Measurements from ENCODE around the gene CHAT.
"Not testable (repeated sequence)": the region's sequence is repeated elsewhere in the genome, so short reads cannot be mapped to it uniquely, and the experiment has no call there.

CHAT gene

DNA sequence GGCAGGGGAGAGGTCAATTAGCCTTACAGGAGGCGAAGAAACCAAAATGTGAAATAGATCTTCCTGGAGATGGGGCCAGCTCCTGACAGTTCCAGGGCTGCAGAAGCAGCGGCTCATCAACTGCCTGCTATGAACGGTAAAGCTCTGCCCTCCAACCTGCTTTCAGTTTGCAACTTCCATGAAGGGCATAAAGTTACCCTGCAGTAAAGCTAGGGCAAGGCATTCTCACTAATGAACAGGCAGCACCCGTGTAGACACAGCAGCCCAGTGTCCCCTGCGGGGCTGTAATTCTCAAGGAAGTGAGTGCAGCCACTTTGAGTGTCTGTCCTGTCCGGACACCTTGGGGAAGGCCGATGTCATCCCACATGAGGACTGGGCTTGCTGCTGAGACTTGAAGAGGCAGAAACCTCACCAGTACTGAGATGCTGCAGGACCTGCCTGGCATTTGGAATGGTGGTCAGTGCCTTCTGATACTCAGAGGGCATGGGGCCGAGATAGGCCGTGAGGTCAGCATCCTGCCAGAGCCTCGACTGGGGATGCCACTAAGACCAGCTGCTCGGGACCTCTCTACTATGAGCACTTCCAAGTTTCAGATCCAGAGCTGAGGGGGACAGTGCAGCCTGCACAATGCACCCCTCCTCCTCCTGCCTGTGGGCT lies 39.6 kb downstream of the CHAT start:
- DNase-seq (ENCODE audit: low spot score), result no peak

DNA sequence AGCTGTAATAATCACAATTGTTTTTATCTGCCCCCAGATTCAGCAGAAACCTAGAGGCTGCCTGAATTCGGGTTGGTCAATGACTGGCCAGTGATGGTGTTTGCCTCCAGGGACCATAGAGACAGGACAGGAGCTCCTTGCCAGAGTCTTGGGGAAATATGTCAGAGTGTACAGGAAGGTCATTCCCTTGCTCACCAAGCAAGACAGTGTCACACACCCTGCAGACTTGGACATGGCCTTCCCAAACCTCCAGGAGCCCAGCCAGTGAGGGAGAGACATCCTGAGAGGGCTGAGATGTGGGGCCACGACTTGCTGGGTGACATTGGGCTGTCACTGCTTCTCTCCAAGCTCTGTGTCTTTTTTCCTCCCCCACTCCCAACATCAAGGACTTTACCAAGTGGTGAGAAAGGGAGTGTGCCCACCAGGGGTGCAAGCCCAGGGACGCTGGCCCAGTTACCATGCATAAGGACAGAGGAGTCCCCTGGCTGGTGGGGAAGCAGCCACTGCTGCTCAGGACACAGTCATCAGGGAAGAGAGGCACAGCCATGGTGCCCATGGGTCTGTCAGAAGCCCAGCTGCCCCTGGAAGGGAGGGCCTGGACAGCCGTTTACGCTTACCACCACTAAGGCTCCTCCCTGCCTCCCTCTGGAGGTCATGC lies 40.3 kb downstream of the CHAT start:
- no peak for DNase-seq (ENCODE audit: low spot score)

DNA sequence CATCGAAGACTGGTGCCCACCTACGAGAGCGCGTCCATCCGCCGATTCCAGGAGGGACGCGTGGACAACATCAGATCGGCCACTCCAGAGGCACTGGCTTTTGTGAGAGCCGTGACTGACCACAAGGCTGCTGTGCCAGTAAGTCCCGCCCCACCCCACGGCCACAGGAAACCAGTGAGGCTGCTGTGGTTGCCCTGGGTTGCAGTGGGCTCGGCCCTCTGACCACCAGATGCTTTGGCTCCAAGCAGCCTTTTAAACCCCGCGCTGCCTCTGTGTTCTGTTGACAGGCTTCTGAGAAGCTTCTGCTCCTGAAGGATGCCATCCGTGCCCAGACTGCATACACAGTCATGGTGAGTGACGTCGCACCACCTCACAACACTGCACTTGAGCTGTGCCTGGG lies 41.3 kb downstream of the CHAT start:
- DNase-seq (ENCODE audit: low spot score), result no peak

DNA sequence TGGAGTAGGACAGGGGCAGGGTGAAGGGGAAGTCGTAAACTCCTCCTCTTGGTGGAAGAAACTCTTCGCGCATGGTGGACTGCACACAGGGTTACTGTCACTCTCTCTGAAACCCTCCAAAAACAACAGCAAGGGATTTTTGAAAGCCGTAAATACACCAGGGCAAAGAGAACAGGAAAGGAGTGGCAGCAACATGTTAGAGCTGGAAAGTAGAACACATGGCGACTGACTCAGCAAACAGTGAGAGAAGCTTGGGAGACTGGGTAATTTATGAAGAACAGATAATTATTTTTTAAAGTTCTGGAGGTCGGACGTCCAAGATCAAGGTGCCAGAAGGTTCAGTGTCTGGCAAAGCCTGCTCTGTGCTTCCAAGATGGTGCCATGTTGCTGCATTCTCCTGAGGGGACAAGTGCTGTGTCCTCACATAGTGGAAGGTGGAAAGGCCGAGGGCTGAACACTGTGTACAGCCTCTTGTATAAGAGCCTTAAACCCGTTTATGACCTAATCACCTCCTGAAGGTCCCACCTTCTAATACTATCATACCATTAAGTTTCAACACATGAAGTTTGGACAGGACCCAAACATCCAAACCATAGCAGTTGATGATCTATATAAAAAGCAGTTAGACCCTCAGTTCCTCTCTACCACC lies 43.1 kb downstream of the CHAT start:
- DNase-seq (ENCODE audit: low spot score), result no peak

DNA sequence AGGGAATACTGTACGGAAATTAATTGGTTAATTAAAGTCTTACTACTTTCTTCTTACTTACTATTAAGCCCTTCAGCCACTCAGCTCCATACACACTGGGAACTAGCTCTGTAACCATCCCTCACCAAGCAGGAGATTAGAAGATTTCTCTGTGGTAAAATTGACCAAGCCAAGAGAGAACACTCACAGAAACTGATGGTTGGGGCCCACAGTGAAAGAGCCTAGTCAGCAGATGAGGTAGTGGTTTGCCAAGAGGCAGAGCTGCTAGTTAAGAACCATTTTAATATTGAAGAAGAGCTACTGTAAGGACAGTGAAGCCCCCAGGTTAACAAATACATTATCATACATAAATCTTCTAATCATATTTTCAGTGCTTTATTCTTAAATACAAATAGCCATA lies 43.8 kb downstream of the CHAT start:
- no peak for DNase-seq (ENCODE audit: low spot score)

DNA sequence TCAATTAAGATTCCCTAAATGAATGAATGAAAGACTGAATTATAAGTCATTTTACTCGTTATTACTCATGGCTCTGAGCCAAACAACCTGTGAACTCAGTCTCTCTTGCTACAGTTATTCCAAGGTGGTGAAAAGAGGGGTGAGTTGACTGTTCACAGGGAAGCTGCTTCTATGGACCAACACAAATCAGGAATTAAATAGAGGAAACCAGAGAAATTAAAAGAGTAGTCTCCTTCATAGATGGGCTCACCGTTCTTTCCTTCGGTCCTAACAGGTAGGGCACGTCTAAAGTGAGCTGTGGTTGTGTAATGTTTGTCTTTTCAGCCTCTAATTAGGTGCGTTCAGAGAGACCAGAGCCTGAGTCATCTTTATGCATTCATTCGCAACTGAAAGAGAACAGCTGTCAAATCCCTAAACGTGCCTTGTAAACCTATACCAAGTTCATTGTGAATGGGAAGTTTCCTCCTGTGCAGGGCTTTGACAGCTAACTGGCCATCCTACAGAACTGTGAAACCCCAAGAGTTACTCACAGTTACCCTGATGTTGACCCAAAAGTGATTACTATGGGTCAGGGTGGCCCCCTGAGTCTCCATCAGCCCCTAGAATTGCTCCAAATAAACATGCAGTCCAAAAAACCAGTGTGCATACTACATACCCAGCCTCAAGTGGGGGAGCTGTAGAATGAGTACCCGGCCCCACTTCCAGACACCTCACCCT lies 47.5 kb downstream of the CHAT start:
- DNase-seq (ENCODE audit: low spot score), result peak; percentile 14

DNA sequence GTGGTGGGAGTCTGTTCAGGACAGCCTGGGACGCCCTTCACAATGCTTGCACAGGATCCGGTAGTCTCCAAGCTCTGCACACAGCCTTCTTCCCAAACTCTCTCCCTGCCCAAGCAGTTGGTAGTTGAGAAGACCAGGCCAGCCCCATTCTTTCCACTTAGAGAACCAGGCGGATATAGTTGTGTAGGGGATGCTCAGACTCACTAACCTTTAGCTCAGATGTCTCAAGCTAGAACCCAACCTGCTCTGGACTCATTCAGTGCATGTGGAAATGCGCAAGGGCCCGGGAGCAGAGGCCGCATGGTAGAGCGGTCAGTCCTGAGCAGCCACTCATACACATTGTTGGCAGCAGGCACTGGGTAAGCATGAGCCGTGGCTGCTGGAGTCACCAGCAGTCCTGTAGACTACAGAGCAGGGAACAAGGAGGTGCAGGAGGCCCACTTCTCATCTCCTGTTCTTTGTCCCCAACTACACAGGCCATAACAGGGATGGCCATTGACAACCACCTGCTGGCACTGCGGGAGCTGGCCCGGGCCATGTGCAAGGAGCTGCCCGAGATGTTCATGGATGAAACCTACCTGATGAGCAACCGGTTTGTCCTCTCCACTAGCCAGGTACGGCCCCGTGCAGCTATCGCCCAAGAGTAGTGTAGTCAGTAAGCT lies 48.5 kb downstream of the CHAT start:
- DNase-seq (ENCODE audit: low spot score), result no peak

DNA sequence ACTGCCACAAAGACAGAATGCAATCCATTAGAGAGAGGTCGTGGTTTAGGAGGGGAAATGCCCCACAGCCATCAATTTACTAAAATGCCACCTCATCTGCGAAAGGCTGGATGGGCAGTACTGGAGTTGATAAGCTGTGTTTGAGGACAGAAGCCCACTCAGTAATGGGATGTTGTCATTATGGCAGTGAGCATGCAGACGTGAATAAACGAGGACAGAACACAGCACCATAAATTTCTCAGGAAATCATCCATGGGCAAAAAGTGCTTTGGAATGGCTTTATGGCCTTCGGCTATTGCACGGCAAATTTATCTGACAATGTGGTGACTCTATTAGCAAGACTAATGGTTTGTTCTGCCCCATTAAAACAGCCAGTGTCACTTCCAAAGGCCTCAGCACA lies 49.8 kb downstream of the CHAT start:
- DNase-seq (ENCODE audit: low spot score), result no peak

DNA sequence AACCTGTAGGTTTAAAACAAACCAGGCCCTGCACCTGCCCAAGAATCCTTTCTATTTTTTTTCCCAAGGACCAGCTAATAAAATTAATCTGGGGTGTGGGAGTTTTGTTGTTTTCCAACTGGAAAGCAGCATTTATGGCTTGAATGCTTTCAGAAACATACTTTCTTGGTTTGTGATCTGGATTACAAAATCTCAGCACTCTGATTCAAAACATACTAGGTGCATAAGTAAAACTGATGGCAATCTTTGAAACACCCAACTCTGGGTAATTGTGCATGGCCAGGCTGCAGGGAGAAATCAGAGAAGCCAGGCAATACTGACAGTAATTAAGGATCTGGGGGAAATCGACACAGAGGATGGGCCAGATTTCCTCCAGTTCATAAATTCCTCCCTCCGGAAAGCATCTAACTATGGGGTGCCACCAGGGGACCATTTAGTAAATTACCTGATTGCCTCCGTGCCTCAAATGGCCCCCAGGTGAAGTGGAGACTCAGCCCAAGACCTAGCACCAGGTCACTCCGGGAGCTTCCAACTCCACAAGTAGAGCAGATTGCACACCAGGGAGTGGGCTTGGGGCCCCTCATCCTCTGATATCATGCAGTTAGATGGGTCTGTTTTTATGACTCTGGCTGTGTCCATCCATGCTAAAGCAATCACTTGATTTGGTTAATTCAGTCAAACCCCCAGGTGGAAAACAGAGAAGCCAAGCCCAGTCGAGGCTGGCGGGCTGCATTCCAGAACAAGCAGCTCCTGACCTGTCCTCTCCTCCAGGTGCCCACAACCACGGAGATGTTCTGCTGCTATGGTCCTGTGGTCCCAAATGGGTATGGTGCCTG lies 50.4 kb downstream of the CHAT start:
- DNase-seq (ENCODE audit: low spot score), result no peak

DNA sequence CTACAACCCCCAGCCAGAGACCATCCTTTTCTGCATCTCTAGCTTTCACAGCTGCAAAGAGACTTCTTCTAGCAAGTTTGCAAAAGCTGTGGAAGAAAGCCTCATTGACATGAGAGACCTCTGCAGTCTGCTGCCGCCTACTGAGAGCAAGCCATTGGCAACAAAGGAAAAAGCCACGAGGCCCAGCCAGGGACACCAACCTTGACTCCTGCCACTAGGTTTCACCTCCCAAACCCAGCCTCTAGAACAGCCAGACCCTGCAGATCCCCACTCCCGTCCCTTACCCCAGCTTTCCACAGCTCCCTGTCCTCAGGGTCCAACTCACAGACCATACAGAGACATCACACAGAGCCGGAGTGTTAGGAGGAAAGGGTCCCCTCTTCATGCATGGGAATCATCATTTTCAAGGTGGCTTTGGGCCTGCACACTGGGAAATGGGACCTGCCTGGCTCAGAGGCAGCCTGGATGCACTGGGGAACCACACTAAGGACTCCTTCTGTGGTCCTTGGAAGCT lies 51.1 kb downstream of the CHAT start:
- no peak for DNase-seq (ENCODE audit: low spot score)

DNA sequence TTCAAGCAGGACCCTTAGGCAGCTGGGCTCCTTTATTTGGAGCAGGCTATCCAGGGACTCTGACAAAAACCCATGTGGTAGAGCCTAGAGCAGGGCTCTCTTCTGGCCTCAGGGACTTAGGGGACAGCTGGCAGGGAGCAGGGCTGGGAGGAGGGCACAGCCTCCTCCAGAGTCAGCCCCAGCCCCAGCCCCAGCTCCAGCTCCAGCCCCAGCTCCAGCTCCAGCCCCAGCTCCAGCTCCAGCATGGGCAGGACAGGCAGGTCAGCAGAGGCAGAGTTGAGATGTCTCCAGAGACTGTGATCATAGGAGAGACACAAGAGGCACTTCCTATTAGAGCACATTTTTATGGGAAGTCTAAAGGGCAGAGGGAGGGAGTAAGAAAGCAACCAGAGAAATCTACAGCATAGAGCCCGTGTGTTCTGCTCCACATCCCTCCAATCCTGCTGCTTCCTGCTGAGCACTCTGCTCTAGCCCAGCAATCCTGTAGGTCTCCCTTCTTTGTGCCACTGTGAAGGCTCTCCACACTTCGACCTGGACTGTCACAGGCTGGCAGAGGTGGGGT lies 52.3 kb downstream of the CHAT start:
- no peak for DNase-seq (ENCODE audit: low spot score)

DNA sequence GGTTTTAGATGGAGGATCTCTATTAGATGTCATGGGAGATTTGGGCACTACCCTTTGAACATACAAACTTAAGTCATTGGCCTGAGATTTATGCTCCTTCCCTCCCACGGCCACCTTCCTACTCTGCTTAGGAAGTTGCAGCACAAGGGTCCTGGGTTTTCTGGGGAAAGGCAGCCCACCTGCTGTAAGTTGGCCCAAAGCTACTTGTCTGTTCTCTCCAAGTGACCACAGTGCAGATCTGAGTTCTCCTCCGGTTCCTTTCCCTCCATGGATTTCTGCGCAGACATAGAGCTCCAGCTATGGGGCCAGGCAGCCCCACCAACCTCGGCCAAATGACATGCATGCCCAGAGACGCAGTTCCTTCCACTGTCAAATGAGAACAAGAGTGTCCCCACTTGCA lies 52.8 kb downstream of the CHAT start:
- DNase-seq (ENCODE audit: low spot score), result no peak

DNA sequence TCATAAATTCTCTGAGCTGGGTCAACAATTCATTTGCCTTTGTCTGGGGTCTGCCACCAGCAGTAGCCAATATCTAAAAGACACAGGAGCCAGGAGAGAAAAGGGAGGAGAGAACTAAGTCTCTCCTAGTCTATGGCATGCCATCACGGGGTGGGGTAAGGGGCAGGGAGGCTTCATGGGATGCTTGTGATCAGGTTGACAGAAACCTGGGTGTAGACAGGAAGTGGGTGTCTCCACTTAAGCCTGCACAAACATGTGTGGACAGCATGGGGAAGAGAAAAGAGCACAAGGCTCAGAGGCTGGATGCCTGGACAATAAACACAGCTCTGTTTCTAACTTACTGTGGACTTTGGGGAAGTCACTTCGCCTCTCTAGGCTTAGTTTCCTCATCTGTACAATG lies 54.2 kb downstream of the CHAT start:
- no peak for DNase-seq (ENCODE audit: low spot score)

DNA sequence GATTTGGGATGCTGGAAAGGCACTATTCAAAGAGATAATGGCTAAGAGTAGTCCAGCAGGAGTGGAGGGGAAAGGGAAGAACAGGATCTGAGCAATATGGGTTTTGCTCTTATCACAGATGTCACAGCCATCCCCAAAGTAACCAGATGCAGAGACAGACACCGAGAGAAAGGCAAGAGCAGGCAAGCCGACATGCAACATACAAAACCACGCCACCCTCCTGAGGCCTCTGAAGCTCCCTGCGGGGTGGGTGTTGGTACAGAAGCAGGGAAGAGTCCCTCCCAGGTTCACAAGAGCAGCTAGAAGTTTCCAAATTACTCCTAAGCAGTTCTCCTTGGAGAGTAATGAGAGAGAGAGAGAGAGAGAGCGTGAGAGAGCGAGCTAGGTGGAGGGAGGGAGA lies 54.8 kb downstream of the CHAT start:
- DNase-seq (ENCODE audit: low spot score), result no peak

DNA sequence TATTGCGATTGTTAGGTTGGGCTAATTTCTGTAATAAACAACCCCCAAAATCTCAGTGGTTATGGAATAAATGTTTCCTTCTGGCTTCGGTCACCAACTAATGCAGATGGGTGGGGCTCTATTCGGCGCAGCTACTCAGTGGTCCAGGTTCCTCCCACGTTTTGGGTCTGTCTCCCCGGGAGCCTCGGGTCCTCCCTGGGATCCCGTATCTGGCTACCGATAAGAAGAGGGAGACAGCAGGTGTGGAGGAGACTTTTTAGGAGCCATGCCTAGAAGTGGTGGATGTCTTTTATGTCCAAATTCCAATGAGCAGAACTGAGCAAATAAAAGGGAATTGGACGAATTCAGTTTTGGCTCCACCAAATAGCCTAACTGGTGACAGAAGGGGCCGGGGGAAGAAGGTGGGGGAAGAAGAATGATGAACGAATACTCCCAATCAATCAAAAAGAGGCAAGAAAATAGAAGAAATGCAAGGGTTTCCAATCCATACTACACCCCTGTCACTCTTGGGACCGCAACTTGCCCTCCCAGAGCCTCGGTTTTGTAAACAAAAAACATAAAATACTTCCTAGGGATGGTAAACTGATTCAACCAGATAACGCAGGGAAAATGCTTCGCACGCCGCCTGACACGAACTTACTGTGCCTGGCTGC lies 65.1 kb downstream of the CHAT start:
- DNase-seq (ENCODE audit: low spot score), result no peak

DNA sequence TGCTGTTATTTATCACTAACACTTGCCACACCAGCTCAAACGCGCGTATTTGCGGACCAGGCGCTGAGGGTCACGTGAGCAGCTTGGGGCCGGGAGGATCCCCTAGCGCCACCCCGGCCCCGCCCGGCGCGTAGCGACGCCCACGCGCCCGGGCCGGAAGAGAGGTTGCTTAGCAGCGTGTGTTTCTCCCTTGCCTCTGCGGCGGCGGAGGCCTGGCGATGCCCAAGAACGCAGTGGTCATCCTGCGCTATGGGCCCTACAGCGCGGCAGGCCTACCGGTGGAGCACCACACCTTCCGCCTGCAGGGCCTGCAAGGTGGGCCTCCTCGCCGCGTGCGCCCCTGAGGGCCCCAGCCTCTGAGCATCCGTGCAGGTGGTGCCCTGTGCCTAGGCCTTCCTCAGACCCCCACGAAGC lies 65.7 kb downstream of the CHAT start, which contains the start of gene C10orf53:
Gene C10orf53 (plus strand): TSS at position 172 of the 414 bp plus-strand sequence. CDS start 47 bp downstream, at position 219.
- no peak for DNase-seq (ENCODE audit: low spot score)

DNA sequence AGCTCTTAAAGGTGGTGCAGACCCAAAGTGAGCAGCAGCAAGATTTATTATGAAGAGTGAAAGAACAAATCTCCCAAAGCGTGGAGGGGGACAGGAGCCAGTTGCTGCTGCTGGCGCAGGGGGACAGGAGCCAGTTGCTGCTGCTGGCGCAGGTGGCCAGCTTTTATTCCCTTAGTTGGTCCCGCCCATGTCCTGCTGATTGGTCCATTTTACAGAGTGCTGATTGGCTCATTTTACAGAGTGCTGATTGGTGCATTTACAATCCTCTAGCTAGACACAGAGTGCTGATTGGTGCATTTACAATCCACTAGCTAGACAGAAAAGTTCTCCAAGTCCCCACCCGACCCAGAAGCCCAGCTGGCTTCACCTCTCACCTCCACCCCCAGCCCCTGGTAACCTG lies 68.6 kb downstream of the CHAT start:
- DNase-seq (ENCODE audit: low spot score), result not testable (repeated sequence)

DNA sequence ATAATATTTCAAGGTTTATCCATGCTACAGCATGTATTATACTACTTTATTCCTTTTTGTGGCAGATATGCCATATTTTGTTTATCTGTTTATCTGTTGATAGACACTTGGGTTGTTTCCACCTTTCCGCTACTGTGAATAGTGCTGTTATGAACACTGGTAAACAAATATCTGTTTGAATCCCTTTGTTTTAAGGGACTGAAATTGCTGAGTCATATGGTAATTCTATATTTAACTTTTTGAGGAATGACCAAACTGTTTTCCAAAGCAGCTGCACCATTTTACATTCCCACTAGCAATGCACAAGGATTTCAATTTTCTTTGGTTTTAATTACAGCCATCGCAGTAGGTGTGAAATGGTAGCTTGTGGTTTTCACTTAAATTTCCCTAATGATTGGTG lies 69.0 kb downstream of the CHAT start:
- DNase-seq (ENCODE audit: low spot score), result no peak

DNA sequence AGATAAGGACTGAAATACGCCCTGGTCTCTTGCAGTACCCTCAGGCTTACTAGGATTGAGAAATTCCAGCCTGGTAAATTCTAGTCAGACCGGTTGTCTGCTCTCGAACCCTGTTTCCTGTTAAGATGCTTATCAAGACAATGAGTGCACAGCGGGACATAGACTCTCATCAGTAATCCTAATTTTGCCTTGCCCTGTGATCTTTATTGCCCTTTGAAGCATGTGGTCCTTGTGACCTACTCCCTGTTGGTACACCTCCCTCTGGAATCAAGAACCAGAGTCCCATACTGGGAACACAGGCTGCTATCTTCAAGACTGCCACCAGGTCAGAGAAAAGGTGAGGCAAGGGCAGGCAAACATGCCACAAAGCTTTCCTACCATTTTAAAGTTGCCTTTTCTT lies 72.8 kb downstream of the CHAT start:
- DNase-seq (ENCODE audit: low spot score), result no peak

DNA sequence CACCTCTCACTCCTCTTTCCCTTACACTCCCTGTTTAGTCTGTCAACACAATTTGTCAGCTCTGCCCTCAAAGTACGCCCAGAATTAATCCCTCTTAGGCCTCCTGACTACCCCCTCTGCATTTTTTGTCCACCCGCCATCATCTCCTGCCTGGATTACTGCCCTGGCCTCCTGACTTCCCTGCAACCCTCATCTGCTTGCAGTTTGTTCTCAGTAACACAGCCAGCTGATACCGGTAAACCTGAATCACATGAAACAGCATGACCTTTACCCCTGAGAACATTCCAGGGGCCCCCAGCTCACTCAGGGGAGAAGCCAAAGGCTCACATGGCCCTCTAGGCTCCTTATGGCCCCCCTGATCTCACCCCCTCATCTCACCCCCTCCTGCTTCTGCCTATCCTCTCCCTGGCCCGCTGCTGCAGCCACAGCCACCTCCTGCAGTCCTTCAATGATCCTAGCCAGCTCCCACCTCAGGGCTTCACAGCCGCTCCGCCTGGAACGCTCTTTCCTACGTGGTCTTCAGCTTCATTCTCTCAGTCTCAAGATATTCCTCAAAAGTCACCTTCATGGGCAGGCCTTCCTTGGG lies 74.5 kb downstream of the CHAT start:
- no peak for DNase-seq (ENCODE audit: low spot score)
